Measurements from ENCODE around the gene LRRC71. TPM values are rescaled to one million over a fixed set of nuclear protein-coding genes. Genes with fewer than 3 reads are reported as not detected.

The LRRC71 gene
- total RNA-seq, 2 donors from 2014 or later = not detected

GRCh38 chr1:156930483-156930882, 10.1 kb downstream of the LRRC71 start:
- peaks cover 80% of the 10 kb centered on the region for H3K27me3 Mint-ChIP-seq
- no peak overlapping the region for H3K27ac Mint-ChIP-seq
- H3K4me3 Mint-ChIP-seq = no peak overlapping the region
- peaks cover 29% of the 10 kb centered on the region for H3K4me1 Mint-ChIP-seq
- H3K36me3 Mint-ChIP-seq (ENCODE audit: low read depth) = peaks cover 10% of the 10 kb centered on the region
- no peaks in the 10 kb centered on the region for H3K9me3 ChIP-seq (ENCODE audit: control insufficient read depth, low read length, poor library complexity, severe bottlenecking)
- no peak for DNase-seq
- no peak for ATAC-seq

GRCh38 chr1:156931211-156931952, 10.9 kb downstream of the LRRC71 start:
- no peak for ATAC-seq
- Mint-ChIP-seq H3K27ac (peak overlapping the region; percentile 41), H3K4me1 (peaks cover 23% of the 10 kb centered on the region), H3K36me3 (ENCODE audit: low read depth) (peaks cover 10% of the 10 kb centered on the region), H3K4me3 (peak overlapping the region; percentile 56), H3K27me3 (peaks cover 71% of the 10 kb centered on the region)
- DNase-seq = no peak
- no peaks in the 10 kb centered on the region for H3K9me3 ChIP-seq (ENCODE audit: control insufficient read depth, low read length, poor library complexity, severe bottlenecking)

GRCh38 chr1:156931974-156932710, 11.7 kb downstream of the LRRC71 start:
- H3K9me3 ChIP-seq (ENCODE audit: control insufficient read depth, low read length, poor library complexity, severe bottlenecking) = no peaks in the 10 kb centered on the region
- H3K4me3 Mint-ChIP-seq = no peak overlapping the region
- ATAC-seq (no peak), DNase-seq (no peak)
- peaks cover 64% of the 10 kb centered on the region for H3K27me3 Mint-ChIP-seq
- peaks cover 21% of the 10 kb centered on the region for H3K4me1 Mint-ChIP-seq
- H3K36me3 Mint-ChIP-seq (ENCODE audit: low read depth) = peaks cover 10% of the 10 kb centered on the region
- peak overlapping the region; percentile 41 for H3K27ac Mint-ChIP-seq

GRCh38 chr1:156933136-156933535, 12.7 kb downstream of the LRRC71 start:
- ATAC-seq = no peak
- peaks cover 15% of the 10 kb centered on the region for H3K4me1 Mint-ChIP-seq
- H3K4me3 Mint-ChIP-seq = no peak overlapping the region
- H3K27ac Mint-ChIP-seq = no peak overlapping the region
- no peak for DNase-seq
- no peaks in the 10 kb centered on the region for H3K9me3 ChIP-seq (ENCODE audit: control insufficient read depth, low read length, poor library complexity, severe bottlenecking)
- peaks cover 9% of the 10 kb centered on the region for H3K36me3 Mint-ChIP-seq (ENCODE audit: low read depth)
- peaks cover 54% of the 10 kb centered on the region for H3K27me3 Mint-ChIP-seq

- DNase-seq (no peak), ATAC-seq (no peak)
- H3K36me3 Mint-ChIP-seq (ENCODE audit: low read depth) = peaks cover 13% of the 10 kb centered on the region
- H3K4me1 Mint-ChIP-seq = peaks cover 12% of the 10 kb centered on the region
- H3K4me3 Mint-ChIP-seq = no peak overlapping the region
- no peak overlapping the region for H3K27ac Mint-ChIP-seq
- H3K9me3 ChIP-seq (ENCODE audit: control insufficient read depth, low read length, poor library complexity, severe bottlenecking) = no peaks in the 10 kb centered on the region
- peaks cover 30% of the 10 kb centered on the region for H3K27me3 Mint-ChIP-seq
Measured at GRCh38 chr1:156935505-156936128, 15.2 kb downstream of the LRRC71 start.

- no peaks in the 10 kb centered on the region for H3K9me3 ChIP-seq (ENCODE audit: control insufficient read depth, low read length, poor library complexity, severe bottlenecking)
- no peak for ATAC-seq
- Mint-ChIP-seq H3K36me3 (ENCODE audit: low read depth) (peaks cover 10% of the 10 kb centered on the region), H3K4me1 (peaks cover 9% of the 10 kb centered on the region), H3K27me3 (peaks cover 24% of the 10 kb centered on the region), H3K27ac (no peak overlapping the region), H3K4me3 (no peak overlapping the region)
- DNase-seq = no peak
Measured at GRCh38 chr1:156936191-156936590, 15.8 kb downstream of the LRRC71 start.

GRCh38 chr1:156936721-156937220, 16.3 kb downstream of the LRRC71 start:
- ATAC-seq (no peak), DNase-seq (no peak)
- H3K4me1 Mint-ChIP-seq = peaks cover 4% of the 10 kb centered on the region
- peaks cover 18% of the 10 kb centered on the region for H3K27me3 Mint-ChIP-seq
- no peaks in the 10 kb centered on the region for H3K9me3 ChIP-seq (ENCODE audit: control insufficient read depth, low read length, poor library complexity, severe bottlenecking)
- no peak overlapping the region for H3K4me3 Mint-ChIP-seq
- peaks cover 10% of the 10 kb centered on the region for H3K36me3 Mint-ChIP-seq (ENCODE audit: low read depth)
- no peak overlapping the region for H3K27ac Mint-ChIP-seq

GRCh38 chr1:156937883-156938282, 17.5 kb downstream of the LRRC71 start:
- no peak for DNase-seq
- peaks cover 7% of the 10 kb centered on the region for H3K27me3 Mint-ChIP-seq
- no peaks in the 10 kb centered on the region for H3K4me1 Mint-ChIP-seq
- no peak overlapping the region for H3K27ac Mint-ChIP-seq
- H3K36me3 Mint-ChIP-seq (ENCODE audit: low read depth) = peaks cover 10% of the 10 kb centered on the region
- no peak for ATAC-seq
- H3K9me3 ChIP-seq (ENCODE audit: control insufficient read depth, low read length, poor library complexity, severe bottlenecking) = no peaks in the 10 kb centered on the region
- no peak overlapping the region for H3K4me3 Mint-ChIP-seq

GRCh38 chr1:156938813-156939212, 18.4 kb downstream of the LRRC71 start:
- ATAC-seq = no peak
- H3K4me1 Mint-ChIP-seq = no peaks in the 10 kb centered on the region

GRCh38 chr1:156939786-156940334, 19.4 kb downstream of the LRRC71 start:
- no peaks in the 10 kb centered on the region for H3K4me1 Mint-ChIP-seq
- no peaks in the 10 kb centered on the region for H3K9me3 ChIP-seq (ENCODE audit: control insufficient read depth, low read length, poor library complexity, severe bottlenecking)
- ATAC-seq = no peak
- H3K27ac Mint-ChIP-seq = no peak overlapping the region
- DNase-seq = no peak
- no peak overlapping the region for H3K4me3 Mint-ChIP-seq
- H3K36me3 Mint-ChIP-seq (ENCODE audit: low read depth) = peaks cover 13% of the 10 kb centered on the region
- no peaks in the 10 kb centered on the region for H3K27me3 Mint-ChIP-seq

More at GRCh38 chr1:156938813-156939212, 18.4 kb downstream of the LRRC71 start:
- DNase-seq = no peak
- peak overlapping the region; percentile 83 for H3K27ac Mint-ChIP-seq
- no peak overlapping the region for H3K4me3 Mint-ChIP-seq
- peaks cover 13% of the 10 kb centered on the region for H3K36me3 Mint-ChIP-seq (ENCODE audit: low read depth)
- H3K9me3 ChIP-seq (ENCODE audit: control insufficient read depth, low read length, poor library complexity, severe bottlenecking) = no peaks in the 10 kb centered on the region
- peaks cover 2% of the 10 kb centered on the region for H3K27me3 Mint-ChIP-seq

GRCh38 chr1:156941675-156942074, 21.2 kb downstream of the LRRC71 start:
- H3K27me3 Mint-ChIP-seq = no peaks in the 10 kb centered on the region
- ATAC-seq (no peak), DNase-seq (no peak)
- H3K9me3 ChIP-seq (ENCODE audit: control insufficient read depth, low read length, poor library complexity, severe bottlenecking) = no peaks in the 10 kb centered on the region
- peaks cover 23% of the 10 kb centered on the region for H3K36me3 Mint-ChIP-seq (ENCODE audit: low read depth)
- H3K27ac Mint-ChIP-seq = no peak overlapping the region
- H3K4me1 Mint-ChIP-seq = peaks cover 2% of the 10 kb centered on the region
- H3K4me3 Mint-ChIP-seq = no peak overlapping the region

- H3K4me1 Mint-ChIP-seq = peaks cover 2% of the 10 kb centered on the region
- no peak for ATAC-seq
Measured at GRCh38 chr1:156942176-156942575, 21.7 kb downstream of the LRRC71 start.

GRCh38 chr1:156942576-156942975, 22.1 kb downstream of the LRRC71 start:
- no peaks in the 10 kb centered on the region for H3K27me3 Mint-ChIP-seq
- no peak for DNase-seq
- H3K9me3 ChIP-seq (ENCODE audit: control insufficient read depth, low read length, poor library complexity, severe bottlenecking) = no peaks in the 10 kb centered on the region
- no peak overlapping the region for H3K4me3 Mint-ChIP-seq
- peaks cover 2% of the 10 kb centered on the region for H3K4me1 Mint-ChIP-seq
- ATAC-seq = no peak
- H3K27ac Mint-ChIP-seq = no peak overlapping the region
- peaks cover 23% of the 10 kb centered on the region for H3K36me3 Mint-ChIP-seq (ENCODE audit: low read depth)

More at GRCh38 chr1:156942176-156942575, 21.7 kb downstream of the LRRC71 start:
- H3K4me3 Mint-ChIP-seq = no peak overlapping the region
- H3K27ac Mint-ChIP-seq = no peak overlapping the region
- no peaks in the 10 kb centered on the region for H3K27me3 Mint-ChIP-seq
- H3K9me3 ChIP-seq (ENCODE audit: control insufficient read depth, low read length, poor library complexity, severe bottlenecking) = no peaks in the 10 kb centered on the region
- peaks cover 23% of the 10 kb centered on the region for H3K36me3 Mint-ChIP-seq (ENCODE audit: low read depth)
- no peak for DNase-seq

All from T-helper 17 cell (primary cell).